K562 (cell line): ENCODE data around the gene CFAP92.

Experiments
- CTCF ChIP-seq, 3 experiments: IDR thresholded peaks in 2 of 3; conservative IDR thresholded peaks in 1 of 3; 2 replicates each; pipeline ENCODE4 v1.5.1; 2011 to 2012; ENCODE audit warnings: low read length in 3 of 3, mild to moderate bottlenecking in 3 of 3, control low read depth in 2 of 3, improper control_type of control experiment in 1 of 3, inconsistent platforms in 1 of 3, low read depth in 1 of 3, mixed read lengths in 1 of 3, moderate library complexity in 1 of 3; ENCODE audit not compliant: insufficient read depth in 2 of 3
- FOS ChIP-seq: IDR thresholded peaks from 3 replicates; pipeline ENCODE4 v1.6.1; 2011; ENCODE audit not compliant: insufficient read length; ENCODE audit errors: extremely low read depth
- FOXK2 ChIP-seq, 2 experiments: fragments of 450-650 bp; IDR thresholded peaks in 1 of 2; conservative IDR thresholded peaks in 1 of 2; 2 replicates each; pipeline ENCODE4 v1.6.1; 2016; ENCODE audit warnings: low read depth in 2 of 2, mild to moderate bottlenecking in 1 of 2
- MXI1 ChIP-seq: IDR thresholded peaks from 2 replicates; pipeline ENCODE4 v1.6.1; 2011; ENCODE audit warnings: low read depth, mild to moderate bottlenecking, improper control_type of control experiment, low read length
- POLR2A ChIP-seq: fragments of 450-650 bp; conservative IDR thresholded peaks from 2 replicates; pipeline ENCODE4 v1.6.1; 2016
- POLR2AphosphoS5 ChIP-seq: IDR thresholded peaks from 2 replicates; pipeline ENCODE4 v1.6.1; 2011; ENCODE audit warnings: mild to moderate bottlenecking, low read depth, low read length, moderate library complexity; ENCODE audit not compliant: control insufficient read depth, insufficient read depth
- USF1 ChIP-seq: sonication (generic); formaldehyde crosslinking; IDR thresholded peaks from 2 replicates; pipeline ENCODE4 v1.9.0; 2022; ENCODE audit warnings: mild to moderate bottlenecking, missing genetic modification reagents
- ZBTB40 ChIP-seq, 2 experiments: fragments of 450-650 bp in 1 of 2; sonication (generic) in 1 of 2; formaldehyde crosslinking in 1 of 2; IDR thresholded peaks; 2 replicates each; pipeline versions ENCODE4 v1.7.1 to v1.9.0; 2016 to 2022; ENCODE audit warnings: inconsistent platforms in 1 of 2, mild to moderate bottlenecking in 1 of 2, missing genetic modification reagents in 1 of 2
- ZBTB7A ChIP-seq: IDR thresholded peaks from 2 replicates; pipeline ENCODE4 v1.6.1; 2011; ENCODE audit warnings: low read depth, mild to moderate bottlenecking, low read length, moderate library complexity, borderline replicate concordance; ENCODE audit not compliant: control insufficient read depth
- ZC3H4 ChIP-seq: sonication (generic); formaldehyde crosslinking; IDR thresholded peaks from 2 replicates; pipeline ENCODE4 v1.9.0; 2021; ENCODE audit warnings: missing genetic modification reagents, borderline replicate concordance
- ZNF217 ChIP-seq: sonication (generic); formaldehyde crosslinking; IDR thresholded peaks from 2 replicates; pipeline ENCODE4 v1.8.0; 2022; ENCODE audit warnings: mild to moderate bottlenecking, missing genetic modification reagents
- ZNF253 ChIP-seq: fragments of 250-450 bp; sonication (Bioruptor Pico); conservative IDR thresholded peaks from 2 replicates; pipeline ENCODE4 v1.6.1; 2021; ENCODE audit warnings: mild to moderate bottlenecking

GRCh38 chr3:129014148-129014547, 20.3 kb upstream of the CFAP92 start:
- TF ChIP-seq ZNF253 (CRISPR knock-in tag) (no peak), FOXK2 (conservative IDR thresholded peaks at IDR 0.05 in 1 of 2, IDR thresholded peaks at IDR 0.05 in 1 of 2; ENCODE audit: low read depth in 2 of 2) (no peak), POLR2AphosphoS5 (no peak), FOS (no peak), USF1 (CRISPR knock-in tag) (no peak), POLR2A (no peak), ZNF217 (CRISPR knock-in tag) (no peak), CTCF (IDR thresholded peaks at IDR 0.05 in 2 of 3, conservative IDR thresholded peaks at IDR 0.05 in 1 of 3; ENCODE audit: insufficient read depth in 2 of 3, low read depth in 1 of 3, low read length in 3 of 3) (no peak), ZC3H4 (CRISPR knock-in tag) (no peak), ZBTB40 (IDR thresholded peaks at IDR 0.05) (no peak), ZBTB40 (CRISPR knock-in tag; IDR thresholded peaks at IDR 0.05) (no peak), MXI1 (no peak), ZBTB7A (no peak)
